ENCODE results near the gene NXPH3.

Gene NXPH3

GRCh38 chr17:49590874-49591273, 15.2 kb downstream of the NXPH3 start:
- H3K4me3 ChIP-seq (replicated peaks; ENCODE audit: low read depth, low read length): no peak overlapping the region
- no peak for DNase-seq (ENCODE audit: extremely low read depth, low read depth)
- no peak for TF ChIP-seq CTCF (IDR thresholded peaks at IDR 0.05; ENCODE audit: low read depth, low read length, missing control alignments)

GRCh38 chr17:49592263-49592662, 16.6 kb downstream of the NXPH3 start:
- no peak for TF ChIP-seq CTCF (IDR thresholded peaks at IDR 0.05; ENCODE audit: low read depth, low read length, missing control alignments)
- no peak overlapping the region for H3K4me3 ChIP-seq (replicated peaks; ENCODE audit: low read depth, low read length)
- DNase-seq (ENCODE audit: extremely low read depth, low read depth): no peak

- no peak for TF ChIP-seq CTCF (IDR thresholded peaks at IDR 0.05; ENCODE audit: low read depth, low read length, missing control alignments)
- no peak overlapping the region for H3K4me3 ChIP-seq (replicated peaks; ENCODE audit: low read depth, low read length)
- no peak for DNase-seq (ENCODE audit: extremely low read depth, low read depth)
Measured at GRCh38 chr17:49595328-49595727, 19.7 kb downstream of the NXPH3 start.

- no peak for TF ChIP-seq CTCF (IDR thresholded peaks at IDR 0.05; ENCODE audit: low read depth, low read length, missing control alignments)
- no peak for DNase-seq (ENCODE audit: extremely low read depth, low read depth)
- no peak overlapping the region for H3K4me3 ChIP-seq (replicated peaks; ENCODE audit: low read depth, low read length)
Measured at GRCh38 chr17:49595980-49596379, 20.3 kb downstream of the NXPH3 start.

GRCh38 chr17:49596613-49597244, 21.1 kb downstream of the NXPH3 start:
- no peak overlapping the region for H3K4me3 ChIP-seq (replicated peaks; ENCODE audit: low read depth, low read length)
- no peak for DNase-seq (ENCODE audit: extremely low read depth, low read depth)
- no peak for TF ChIP-seq CTCF (IDR thresholded peaks at IDR 0.05; ENCODE audit: low read depth, low read length, missing control alignments)

GRCh38 chr17:49597436-49597835, 21.8 kb downstream of the NXPH3 start:
- TF ChIP-seq CTCF (IDR thresholded peaks at IDR 0.05; ENCODE audit: low read depth, low read length, missing control alignments): no peak
- DNase-seq (ENCODE audit: extremely low read depth, low read depth): no peak
- no peak overlapping the region for H3K4me3 ChIP-seq (replicated peaks; ENCODE audit: low read depth, low read length)

All from HFF-Myc (cell line).